GM12878 (cell line): Measurements from ENCODE around the gene RTN4RL1. TPM values are rescaled to one million over a fixed set of nuclear protein-coding genes. Genes with fewer than 3 reads are reported as not detected.

Experiments
- BACH1 ChIP-seq: fragments of 450-650 bp; IDR thresholded peaks from 2 replicates; pipeline ENCODE4 v1.6.1; 2017; ENCODE audit warnings: mild to moderate bottlenecking, borderline replicate concordance
- BCL11A ChIP-seq: IDR thresholded peaks from 2 replicates; pipeline ENCODE4 v1.6.1; 2011; ENCODE audit warnings: low read depth, low read length
- BRCA1 ChIP-seq: IDR thresholded peaks from 2 replicates; pipeline ENCODE4 v1.6.1; 2011; ENCODE audit warnings: low read depth, low read length, improper control_type of control experiment
- CREM ChIP-seq: IDR thresholded peaks from 2 replicates; pipeline ENCODE4 v1.6.1; 2014; ENCODE audit warnings: antibody characterized with exemption, low read depth
- EGR1 ChIP-seq, 2 experiments: IDR thresholded peaks; 1 replicate in 1 of 2; 2 replicates in 1 of 2; pipeline ENCODE4 v1.6.1; 2011 to 2012; ENCODE audit warnings: low read depth in 2 of 2, low read length in 2 of 2, borderline replicate concordance in 1 of 2, mild to moderate bottlenecking in 1 of 2, moderate library complexity in 1 of 2
- ESRRA ChIP-seq: IDR thresholded peaks from 2 replicates; pipeline ENCODE4 v1.6.1; 2012; ENCODE audit warnings: mild to moderate bottlenecking, low read length, improper control_type of control experiment
- HDAC6 ChIP-seq: fragments of 200-600 bp; sonication (generic); IDR thresholded peaks from one replicate; pipeline ENCODE4 v1.8.0; 2017; ENCODE audit warnings: antibody characterized with exemption; ENCODE audit not compliant: unreplicated experiment
- IRF4 ChIP-seq: IDR thresholded peaks from 2 replicates; pipeline ENCODE4 v1.6.1; 2011; ENCODE audit warnings: low read depth, low read length
- NKRF ChIP-seq: fragments of 450-650 bp; conservative IDR thresholded peaks from 2 replicates; pipeline ENCODE4 v1.6.1; 2017; ENCODE audit warnings: mild to moderate bottlenecking, moderate library complexity
- RBBP5 ChIP-seq: fragments of 200-600 bp; sonication (generic); conservative IDR thresholded peaks from 2 replicates; pipeline ENCODE4 v1.6.1; 2016
- RELB ChIP-seq: fragments of 450-650 bp; IDR thresholded peaks from 2 replicates; pipeline ENCODE4 v1.6.1; 2017; ENCODE audit warnings: low read depth, mild to moderate bottlenecking, moderate library complexity
- SREBF1 ChIP-seq: IDR thresholded peaks from 2 replicates; pipeline ENCODE4 v1.6.1; 2012; ENCODE audit warnings: mild to moderate bottlenecking, low read length
- SRF ChIP-seq, 2 experiments: IDR thresholded peaks; 2 replicates each; pipeline ENCODE4 v1.6.1; 2011; ENCODE audit warnings: low read depth in 2 of 2, low read length in 2 of 2, mild to moderate bottlenecking in 1 of 2, moderate library complexity in 1 of 2
- TCF7 ChIP-seq: IDR thresholded peaks from 2 replicates; pipeline ENCODE4 v1.6.1; 2014; ENCODE audit warnings: antibody characterized with exemption, borderline replicate concordance
- USF2 ChIP-seq: IDR thresholded peaks from 2 replicates; pipeline ENCODE4 v1.6.1; 2011; ENCODE audit warnings: low read depth, low read length, improper control_type of control experiment, borderline replicate concordance
- ZNF207 ChIP-seq: fragments of 450-650 bp; IDR thresholded peaks from 2 replicates; pipeline ENCODE4 v1.6.1; 2014; ENCODE audit warnings: antibody characterized with exemption, mild to moderate bottlenecking, borderline replicate concordance
- ZNF384 ChIP-seq: IDR thresholded peaks from 2 replicates; pipeline ENCODE4 v1.6.1; 2012; ENCODE audit warnings: low read depth, mild to moderate bottlenecking, low read length, improper control_type of control experiment, borderline replicate concordance
- polyA plus RNA-seq, 11 experiments: library from polyadenylated mRNA; depleted of rRNA in 4 of 11; unstranded in 6 of 11; stranded (reverse) in 5 of 11; fragments of >200 nt; fragmentation: Nextera tagmentation in 4 of 11; fragmentation: Illumina TruSeq in 1 of 11; extraction: Ambion mirVana in 4 of 11; extraction: Trizol in 1 of 11; gene quantifications; 1 replicate in 1 of 11; 2 replicates in 10 of 11; pipeline versions ENCODE4 v1.2.1 to v1.2.3, GENCODE V29; 2011 to 2016; ENCODE audit warnings: inconsistent platforms in 2 of 11, missing spikeins in 2 of 11, low read depth in 1 of 11
- total RNA-seq, 4 experiments: library from RNA; depleted of rRNA in 3 of 4; stranded (reverse); fragments of >200 nt in 3 of 4; fragmentation: Illumina TruSeq in 1 of 4; extraction: Trizol in 1 of 4; gene quantifications; 2 replicates each; pipeline versions ENCODE4 v1.2.1 to v1.2.3, GENCODE V29; 2013 to 2021
- TF ChIP-seq, protein P1 (sequence below): fragments of 450-650 bp; IDR thresholded peaks from 2 replicates; pipeline ENCODE4 v1.6.1; 2017; ENCODE audit warnings: borderline replicate concordance
- TF ChIP-seq, protein P2 (sequence below): fragments of 450-650 bp; formaldehyde crosslinking; IDR thresholded peaks from 2 replicates; pipeline ENCODE4 v1.4.0; 2022; ENCODE audit warnings: mild to moderate bottlenecking, moderate library complexity

The RTN4RL1 gene
- total and polyA plus RNA-seq, 10 of the 15 experiments (the other 5 are each of a cell fraction or from before 2014, with no cell fraction given): 0.08 to 0.11 (median 0.10) TPM; not detected in 7

DNA sequence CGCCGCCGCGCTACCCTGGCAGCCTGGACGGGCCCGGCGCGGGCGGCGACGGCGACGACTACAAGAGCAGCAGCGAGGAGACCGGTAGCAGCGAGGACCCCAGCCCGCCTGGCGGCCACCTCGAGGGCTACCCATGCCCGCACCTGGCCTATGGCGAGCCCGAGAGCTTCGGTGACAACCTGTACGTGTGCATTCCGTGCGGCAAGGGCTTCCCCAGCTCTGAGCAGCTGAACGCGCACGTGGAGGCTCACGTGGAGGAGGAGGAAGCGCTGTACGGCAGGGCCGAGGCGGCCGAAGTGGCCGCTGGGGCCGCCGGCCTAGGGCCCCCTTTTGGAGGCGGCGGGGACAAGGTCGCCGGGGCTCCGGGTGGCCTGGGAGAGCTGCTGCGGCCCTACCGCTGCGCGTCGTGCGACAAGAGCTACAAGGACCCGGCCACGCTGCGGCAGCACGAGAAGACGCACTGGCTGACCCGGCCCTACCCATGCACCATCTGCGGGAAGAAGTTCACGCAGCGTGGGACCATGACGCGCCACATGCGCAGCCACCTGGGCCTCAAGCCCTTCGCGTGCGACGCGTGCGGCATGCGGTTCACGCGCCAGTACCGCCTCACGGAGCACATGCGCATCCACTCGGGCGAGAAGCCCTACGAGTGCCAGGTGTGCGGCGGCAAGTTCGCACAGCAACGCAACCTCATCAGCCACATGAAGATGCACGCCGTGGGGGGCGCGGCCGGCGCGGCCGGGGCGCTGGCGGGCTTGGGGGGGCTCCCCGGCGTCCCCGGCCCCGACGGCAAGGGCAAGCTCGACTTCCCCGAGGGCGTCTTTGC, 32.8 kb upstream of the RTN4RL1 start (continued):
- TF ChIP-seq RELB (no peak), CREM (no peak), ZNF384 (no peak), HDAC6 (no peak), ZNF207 (no peak), SRF (IDR thresholded peaks at IDR 0.05; ENCODE audit: low read depth in 2 of 2, low read length in 2 of 2) (no peak), USF2 (no peak; the same call in 1 of the 2 replicates), BACH1 (no peak), IRF4 (no peak), EGR1 (IDR thresholded peaks at IDR 0.05; ENCODE audit: borderline replicate concordance in 1 of 2, low read depth in 2 of 2, low read length in 2 of 2) (no peak), ESRRA (no peak), NKRF (0 out of 2 replicates have a peak, but pooled peaks have one; percentile 68), BRCA1 (no peak), BCL11A (no peak; the same call in 1 of the 2 replicates), TCF7 (no peak), SREBF1 (no peak), RBBP5 (no peak)
- TF ChIP-seq, protein P1, sequence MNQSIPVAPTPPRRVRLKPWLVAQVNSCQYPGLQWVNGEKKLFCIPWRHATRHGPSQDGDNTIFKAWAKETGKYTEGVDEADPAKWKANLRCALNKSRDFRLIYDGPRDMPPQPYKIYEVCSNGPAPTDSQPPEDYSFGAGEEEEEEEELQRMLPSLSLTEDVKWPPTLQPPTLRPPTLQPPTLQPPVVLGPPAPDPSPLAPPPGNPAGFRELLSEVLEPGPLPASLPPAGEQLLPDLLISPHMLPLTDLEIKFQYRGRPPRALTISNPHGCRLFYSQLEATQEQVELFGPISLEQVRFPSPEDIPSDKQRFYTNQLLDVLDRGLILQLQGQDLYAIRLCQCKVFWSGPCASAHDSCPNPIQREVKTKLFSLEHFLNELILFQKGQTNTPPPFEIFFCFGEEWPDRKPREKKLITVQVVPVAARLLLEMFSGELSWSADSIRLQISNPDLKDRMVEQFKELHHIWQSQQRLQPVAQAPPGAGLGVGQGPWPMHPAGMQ: no peak
- TF ChIP-seq, protein P2, sequence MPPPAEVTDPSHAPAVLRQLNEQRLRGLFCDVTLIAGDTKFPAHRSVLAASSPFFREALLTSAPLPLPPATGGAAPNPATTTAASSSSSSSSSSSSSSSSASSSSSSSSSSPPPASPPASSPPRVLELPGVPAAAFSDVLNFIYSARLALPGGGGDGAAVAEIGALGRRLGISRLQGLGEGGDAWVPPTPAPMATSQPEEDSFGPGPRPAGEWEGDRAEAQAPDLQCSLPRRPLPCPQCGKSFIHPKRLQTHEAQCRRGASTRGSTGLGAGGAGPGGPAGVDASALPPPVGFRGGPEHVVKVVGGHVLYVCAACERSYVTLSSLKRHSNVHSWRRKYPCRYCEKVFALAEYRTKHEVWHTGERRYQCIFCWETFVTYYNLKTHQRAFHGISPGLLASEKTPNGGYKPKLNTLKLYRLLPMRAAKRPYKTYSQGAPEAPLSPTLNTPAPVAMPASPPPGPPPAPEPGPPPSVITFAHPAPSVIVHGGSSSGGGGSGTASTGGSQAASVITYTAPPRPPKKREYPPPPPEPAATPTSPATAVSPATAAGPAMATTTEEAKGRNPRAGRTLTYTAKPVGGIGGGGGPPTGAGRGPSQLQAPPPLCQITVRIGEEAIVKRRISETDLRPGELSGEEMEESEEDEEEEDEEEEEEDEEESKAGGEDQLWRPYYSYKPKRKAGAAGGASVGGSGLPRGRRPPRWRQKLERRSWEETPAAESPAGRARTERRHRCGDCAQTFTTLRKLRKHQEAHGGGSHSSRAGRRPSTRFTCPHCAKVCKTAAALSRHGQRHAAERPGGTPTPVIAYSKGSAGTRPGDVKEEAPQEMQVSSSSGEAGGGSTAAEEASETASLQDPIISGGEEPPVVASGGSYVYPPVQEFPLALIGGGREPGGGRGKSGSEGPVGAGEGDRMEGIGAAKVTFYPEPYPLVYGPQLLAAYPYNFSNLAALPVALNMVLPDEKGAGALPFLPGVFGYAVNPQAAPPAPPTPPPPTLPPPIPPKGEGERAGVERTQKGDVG (CRISPR knock-in tag): no peak
